ENCODE measurements around the gene TAF1C.
"Not testable (repeated sequence)": the region's sequence is repeated elsewhere in the genome, so short reads cannot be mapped to it uniquely, and the experiment has no call there.

The TAF1C gene

GRCh38 chr16:84212154-84212553, 25.3 kb upstream of the TAF1C start:
- DNase-seq (ENCODE audit: low read depth, low spot score) = no peak

- no peak for DNase-seq (ENCODE audit: low read depth, low spot score)
Observed at GRCh38 chr16:84209989-84210388, 23.1 kb upstream of the TAF1C start.

- no peak for DNase-seq (ENCODE audit: low read depth, low spot score)
Observed at GRCh38 chr16:84207879-84208278, 21.0 kb upstream of the TAF1C start.

- no peak for DNase-seq (ENCODE audit: low read depth, low spot score)
Observed at GRCh38 chr16:84207251-84207650, 20.4 kb upstream of the TAF1C start.

GRCh38 chr16:84205976-84206691, 19.3 kb upstream of the TAF1C start:
- no peak for DNase-seq (ENCODE audit: low read depth, low spot score)

GRCh38 chr16:84205123-84205522, 18.3 kb upstream of the TAF1C start:
- not testable (repeated sequence) for DNase-seq (ENCODE audit: low read depth, low spot score)

- not testable (repeated sequence) for DNase-seq (ENCODE audit: low read depth, low spot score)
Observed at GRCh38 chr16:84204551-84204950, 17.7 kb upstream of the TAF1C start.

GRCh38 chr16:84199861-84200260, 13.0 kb upstream of the TAF1C start:
- DNase-seq (ENCODE audit: low read depth, low spot score) = no peak

GRCh38 chr16:84199097-84199496, 12.2 kb upstream of the TAF1C start:
- DNase-seq (ENCODE audit: low read depth, low spot score) = no peak

- peak; percentile 72 for DNase-seq (ENCODE audit: low read depth, low spot score)
Observed at GRCh38 chr16:84198401-84198800, 11.5 kb upstream of the TAF1C start.

- DNase-seq (ENCODE audit: low read depth, low spot score) = no peak
Observed at GRCh38 chr16:84197466-84198128, 10.7 kb upstream of the TAF1C start.

GRCh38 chr16:84196727-84197394, 10.0 kb upstream of the TAF1C start:
- no peak for DNase-seq (ENCODE audit: low read depth, low spot score)

- no peak for DNase-seq (ENCODE audit: low read depth, low spot score)
Observed at GRCh38 chr16:84196101-84196500, 9.2 kb upstream of the TAF1C start.

- no peak for DNase-seq (ENCODE audit: low read depth, low spot score)
Observed at GRCh38 chr16:84195201-84196093, 8.6 kb upstream of the TAF1C start.

- DNase-seq (ENCODE audit: low read depth, low spot score) = no peak
Observed at GRCh38 chr16:84194470-84195200, 7.8 kb upstream of the TAF1C start.

- no peak for DNase-seq (ENCODE audit: low read depth, low spot score)
Observed at GRCh38 chr16:84194018-84194417, 7.2 kb upstream of the TAF1C start.

- DNase-seq (ENCODE audit: low read depth, low spot score) = no peak
Observed at GRCh38 chr16:84193480-84193879, 6.6 kb upstream of the TAF1C start.

- DNase-seq (ENCODE audit: low read depth, low spot score) = no peak
Observed at GRCh38 chr16:84191466-84191865, 4.6 kb upstream of the TAF1C start.

- DNase-seq (ENCODE audit: low read depth, low spot score) = no peak
Observed at GRCh38 chr16:84190731-84191388, 4.0 kb upstream of the TAF1C start, which contains the start of gene ADAD2. Gene ADAD2, plus strand, starts transcription at chr16:84191157. Its CDS starts 74 bp downstream, at chr16:84191231.

GRCh38 chr16:84184775-84185174, 2.1 kb downstream of the TAF1C start:
- DNase-seq (ENCODE audit: low read depth, low spot score) = no peak
